IPS-18a (cell line): ENCODE data around the gene PDCD1.
"Not testable (repeated sequence)": the region's sequence is repeated elsewhere in the genome, so short reads cannot be mapped to it uniquely, and the experiment has no call there.

Experiments used
- H3K27ac ChIP-seq: one replicate; pipeline ENCODE4 v1.5.1; 2013; ENCODE audit warnings: low read length
- H3K27me3 ChIP-seq: one replicate; pipeline ENCODE4 v1.6.1; 2013; ENCODE audit warnings: mild to moderate bottlenecking, low read length; ENCODE audit not compliant: control insufficient read depth, insufficient read depth
- H3K36me3 ChIP-seq: one replicate; pipeline ENCODE4 v1.6.1; 2013; ENCODE audit warnings: low read depth, low read length; ENCODE audit not compliant: control insufficient read depth
- H3K4me1 ChIP-seq: one replicate; pipeline ENCODE4 v1.6.1; 2013; ENCODE audit warnings: low read depth, low read length; ENCODE audit not compliant: control insufficient read depth
- H3K4me3 ChIP-seq: one replicate; pipeline ENCODE4 v1.5.1; 2013; ENCODE audit warnings: low read length
- H3K9ac ChIP-seq: one replicate; pipeline ENCODE4 v1.6.1; 2013; ENCODE audit warnings: mild to moderate bottlenecking, low read length, moderate library complexity
- H3K9me3 ChIP-seq: one replicate; pipeline ENCODE4 v1.6.1; 2013; ENCODE audit warnings: low read depth, low read length; ENCODE audit not compliant: control insufficient read depth

Gene PDCD1

DNA sequence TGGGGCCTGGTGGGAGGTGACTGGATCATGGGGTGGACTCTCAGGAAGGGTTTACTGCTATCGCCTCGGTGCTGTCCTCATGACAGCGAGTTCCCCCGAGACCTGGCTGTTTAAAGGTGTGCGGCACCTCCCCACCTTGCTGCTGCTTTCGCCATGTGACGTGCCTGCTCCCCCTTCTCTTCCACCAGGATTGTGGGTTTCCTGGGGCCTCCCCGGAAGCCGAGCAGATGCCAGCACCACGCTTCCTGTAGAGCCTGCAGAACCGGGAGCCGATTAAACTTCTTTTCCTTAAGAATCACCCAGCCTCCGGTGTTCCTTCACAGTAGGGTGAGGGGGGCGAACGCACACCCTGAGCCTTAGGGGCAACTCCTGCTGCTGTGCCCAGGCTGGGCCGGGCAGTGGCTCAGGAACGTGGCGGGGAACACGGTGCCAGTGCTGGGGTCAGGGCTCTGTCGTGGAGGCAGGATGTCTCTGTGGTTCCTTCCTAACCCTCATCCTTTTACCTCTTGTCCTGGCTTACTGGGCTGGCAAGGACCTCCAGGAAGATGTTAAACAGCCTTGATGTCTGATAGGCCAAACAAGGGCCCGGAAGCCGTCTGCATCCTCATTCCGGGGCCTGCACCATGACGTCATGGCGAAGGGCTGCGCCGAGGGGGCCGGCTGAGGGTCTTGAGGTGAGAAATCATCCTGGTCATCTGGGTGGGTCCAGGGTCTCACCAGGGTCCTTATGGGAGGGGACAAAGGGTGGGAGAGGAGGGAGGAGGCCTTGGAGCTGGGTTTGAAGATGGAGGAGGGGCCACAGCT lies 37.0 kb downstream of the PDCD1 start:
- Histone ChIP-seq H3K9me3 (no peaks in the 10 kb centered on the region), H3K27ac (no peak overlapping the region), H3K4me1 (no peaks in the 10 kb centered on the region), H3K4me3 (no peak overlapping the region), H3K27me3 (peaks cover 9% of the 10 kb centered on the region), H3K36me3 (no peaks in the 10 kb centered on the region), H3K9ac (no peak overlapping the region)

DNA sequence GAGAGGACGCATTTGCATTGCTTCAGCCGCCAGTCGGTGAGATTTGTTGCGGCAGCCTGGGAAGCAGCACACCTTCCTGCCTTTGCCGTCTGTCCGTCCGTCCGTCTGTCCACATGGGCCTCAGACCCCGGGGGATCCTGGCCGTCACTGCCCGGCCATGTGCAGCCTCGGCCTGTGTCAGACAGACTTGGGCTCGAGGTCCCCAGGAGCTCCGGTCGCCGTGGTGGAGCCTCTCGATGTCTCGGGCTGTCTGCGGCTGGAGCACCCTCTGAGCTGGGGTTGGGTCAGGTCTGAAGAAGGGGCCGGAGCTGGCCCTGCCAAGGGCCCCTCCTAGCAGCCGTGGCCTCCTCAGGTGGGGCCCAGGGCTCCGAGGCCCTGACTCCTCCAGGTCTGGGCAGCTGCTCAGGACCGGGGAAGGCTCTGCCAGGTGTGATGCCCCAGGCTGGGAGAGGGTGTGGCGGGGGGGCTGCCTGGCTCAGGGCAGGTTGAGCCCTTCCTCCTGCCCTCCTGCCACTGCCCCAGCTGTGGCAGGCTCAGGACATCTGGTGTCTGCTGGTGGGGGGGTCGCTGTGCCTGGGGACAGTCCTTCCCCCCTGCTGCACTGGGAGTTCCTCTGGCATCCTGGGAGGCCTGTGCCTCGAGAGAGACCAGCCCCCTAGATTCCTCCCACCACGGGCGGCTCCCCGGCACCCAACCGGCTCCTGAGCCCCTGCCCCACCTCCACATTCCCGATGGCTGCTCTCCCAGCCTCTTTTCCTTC lies 37.9 kb downstream of the PDCD1 start:
- no peaks in the 10 kb centered on the region for H3K4me1 ChIP-seq
- peaks cover 9% of the 10 kb centered on the region for H3K27me3 ChIP-seq
- H3K36me3 ChIP-seq, result no peaks in the 10 kb centered on the region
- H3K9me3 ChIP-seq, result no peaks in the 10 kb centered on the region
- H3K9ac ChIP-seq, result no peak overlapping the region
- no peak overlapping the region for H3K27ac ChIP-seq
- H3K4me3 ChIP-seq, result no peak overlapping the region

DNA sequence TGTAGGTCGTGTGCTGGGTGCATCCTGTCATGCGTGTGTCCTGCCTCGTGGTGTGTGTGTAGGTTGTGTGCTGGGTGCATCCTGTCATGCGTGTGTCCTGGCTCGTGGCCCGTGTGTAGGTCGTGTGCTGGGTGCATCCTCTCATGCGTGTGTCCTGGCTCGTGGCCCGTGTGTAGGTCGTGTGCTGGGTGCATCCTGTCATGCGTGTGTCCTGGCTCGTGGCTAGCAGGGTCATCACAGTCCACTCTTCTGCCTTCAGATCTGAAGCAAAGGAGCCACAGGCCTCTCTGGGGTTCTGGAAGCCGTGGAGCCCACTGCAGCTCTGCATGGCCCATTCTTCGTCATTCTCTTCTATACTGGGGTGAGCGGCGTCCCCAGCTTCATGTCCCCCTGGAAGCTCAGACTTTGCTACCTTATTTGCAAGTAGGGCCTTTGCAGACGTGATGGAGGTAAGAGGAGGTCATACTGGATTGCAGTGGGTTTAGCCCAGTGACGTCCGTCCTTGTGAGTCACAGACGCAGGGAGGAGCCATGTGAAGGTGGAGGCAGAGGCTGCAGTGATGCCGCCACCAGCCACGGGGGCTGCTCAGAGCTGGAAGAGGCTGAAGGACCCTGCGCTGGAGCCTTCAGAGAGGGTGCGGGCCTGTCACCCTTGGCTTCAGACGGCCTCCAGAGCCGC lies 38.6 kb downstream of the PDCD1 start:
- H3K9ac ChIP-seq, H3K4me3 ChIP-seq, H3K27ac ChIP-seq, H3K36me3 ChIP-seq, H3K9me3 ChIP-seq, H3K27me3 ChIP-seq, H3K4me1 ChIP-seq: not testable (repeated sequence)

DNA sequence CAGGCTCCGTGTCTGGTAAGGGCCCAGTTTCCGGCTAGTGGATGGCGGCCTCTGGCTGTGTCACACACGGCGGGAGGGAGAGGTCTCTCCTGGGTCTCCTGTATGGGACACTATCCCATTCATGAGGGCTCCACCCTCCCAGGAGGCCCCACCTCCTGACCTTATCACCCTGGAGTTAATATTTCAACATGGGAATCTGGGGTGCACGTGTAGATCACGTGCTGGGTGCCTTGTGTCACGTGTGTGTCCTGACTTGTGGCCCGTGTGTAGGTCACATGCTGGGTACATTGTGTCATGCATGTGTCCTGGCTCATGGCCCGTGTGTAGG lies 39.8 kb downstream of the PDCD1 start:
- Histone ChIP-seq H3K4me1 (no peaks in the 10 kb centered on the region), H3K9me3 (no peaks in the 10 kb centered on the region), H3K27me3 (peaks cover 9% of the 10 kb centered on the region), H3K9ac (no peak overlapping the region), H3K36me3 (no peaks in the 10 kb centered on the region), H3K4me3 (no peak overlapping the region), H3K27ac (no peak overlapping the region)

DNA sequence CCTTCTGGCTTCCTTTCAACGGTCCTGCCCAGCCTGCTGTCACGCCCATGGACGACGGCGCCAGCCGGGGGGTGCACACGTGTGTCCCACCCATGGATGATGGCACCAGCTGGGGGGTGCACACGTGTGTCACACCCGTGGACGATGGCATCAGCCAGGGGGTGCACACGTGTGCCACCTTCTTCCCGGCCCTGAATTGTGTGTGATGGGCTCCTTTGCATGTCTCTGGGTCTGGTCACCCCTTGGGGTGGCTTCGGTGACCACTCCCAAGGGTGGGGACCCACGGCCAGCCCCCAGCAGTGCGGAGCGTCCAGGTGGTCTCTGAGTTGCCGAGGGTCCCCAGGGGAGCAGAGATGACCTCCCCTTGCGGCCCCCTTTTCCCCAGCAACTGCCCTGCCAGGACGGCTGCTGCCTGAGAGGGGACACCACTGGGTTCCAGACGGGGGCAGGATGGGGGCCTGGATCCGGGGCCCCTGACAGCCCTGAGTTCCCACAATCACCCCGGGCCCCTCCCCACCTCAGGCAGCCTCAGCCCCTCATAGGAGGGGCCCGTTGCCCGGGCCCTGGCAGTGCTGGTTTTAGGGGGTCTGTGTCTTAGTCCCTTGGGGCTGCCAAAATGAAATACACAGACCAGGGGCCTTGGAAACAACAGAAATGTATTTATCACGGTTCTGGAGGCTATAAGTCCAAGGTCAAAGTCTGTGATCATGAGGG lies 40.3 kb downstream of the PDCD1 start:
- Histone ChIP-seq H3K4me1 (no peaks in the 10 kb centered on the region), H3K36me3 (no peaks in the 10 kb centered on the region), H3K27me3 (peaks cover 5% of the 10 kb centered on the region), H3K9me3 (no peaks in the 10 kb centered on the region), H3K9ac (no peak overlapping the region), H3K4me3 (no peak overlapping the region), H3K27ac (no peak overlapping the region)

DNA sequence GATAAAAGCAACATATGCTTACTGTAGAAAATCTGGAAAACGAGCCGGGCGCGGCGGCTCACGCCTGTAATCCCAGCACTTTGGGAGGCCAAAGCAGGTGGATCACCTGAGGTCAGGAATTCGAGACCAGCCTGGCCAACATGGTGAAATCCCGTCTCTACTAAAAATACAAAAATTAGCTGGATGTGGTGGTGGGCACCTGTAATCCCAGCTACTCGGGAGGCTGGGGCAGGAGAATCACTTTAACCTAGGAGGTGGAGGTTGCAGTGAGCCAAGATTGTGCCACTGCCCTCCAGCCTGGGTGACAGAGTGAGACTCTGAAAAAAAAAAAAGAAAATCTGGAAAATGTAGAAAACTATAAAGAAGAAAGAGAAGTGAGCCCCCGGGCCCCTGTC lies 40.9 kb downstream of the PDCD1 start:
- not testable (repeated sequence) for H3K9ac ChIP-seq, H3K36me3 ChIP-seq, H3K4me1 ChIP-seq, H3K4me3 ChIP-seq, H3K9me3 ChIP-seq, H3K27me3 ChIP-seq, H3K27ac ChIP-seq

DNA sequence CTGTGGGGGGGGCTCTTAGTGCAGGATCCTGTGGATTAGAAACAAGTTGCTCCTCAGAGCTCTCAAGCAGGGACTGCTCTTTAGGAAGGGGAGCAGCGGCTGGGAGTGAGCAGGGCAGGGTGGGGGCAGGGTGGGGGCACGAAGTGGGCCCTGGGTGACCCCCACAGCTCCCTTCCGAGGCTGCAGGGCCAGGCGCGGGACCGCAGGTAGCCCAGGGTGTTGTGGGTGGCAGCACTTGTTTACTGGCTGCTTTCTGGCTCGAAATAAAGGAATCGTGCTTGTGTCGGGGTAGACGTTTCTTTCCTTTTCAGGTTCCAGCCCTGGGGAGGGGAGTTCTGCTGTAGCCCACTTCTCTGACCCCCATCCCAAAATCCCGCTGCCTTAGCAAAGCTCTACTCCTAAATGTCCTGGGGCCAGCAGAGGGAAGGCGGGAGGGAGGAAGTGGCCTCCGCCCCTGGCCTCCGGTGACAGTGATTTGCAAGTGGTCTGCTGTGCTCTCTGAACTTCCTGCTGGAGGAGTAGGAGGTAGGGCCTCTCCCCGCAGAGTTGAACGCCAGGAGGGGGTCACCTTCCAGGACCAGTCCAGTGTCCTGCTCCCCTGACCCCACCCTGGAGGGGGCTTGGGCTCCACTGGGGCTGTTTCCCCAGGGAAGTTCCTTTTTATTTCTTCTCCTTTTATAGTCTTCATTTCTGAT lies 41.4 kb downstream of the PDCD1 start:
- Histone ChIP-seq H3K36me3 (no peaks in the 10 kb centered on the region), H3K9ac (no peak overlapping the region), H3K27ac (no peak overlapping the region), H3K4me3 (no peak overlapping the region), H3K4me1 (no peaks in the 10 kb centered on the region), H3K9me3 (no peaks in the 10 kb centered on the region), H3K27me3 (no peaks in the 10 kb centered on the region)

DNA sequence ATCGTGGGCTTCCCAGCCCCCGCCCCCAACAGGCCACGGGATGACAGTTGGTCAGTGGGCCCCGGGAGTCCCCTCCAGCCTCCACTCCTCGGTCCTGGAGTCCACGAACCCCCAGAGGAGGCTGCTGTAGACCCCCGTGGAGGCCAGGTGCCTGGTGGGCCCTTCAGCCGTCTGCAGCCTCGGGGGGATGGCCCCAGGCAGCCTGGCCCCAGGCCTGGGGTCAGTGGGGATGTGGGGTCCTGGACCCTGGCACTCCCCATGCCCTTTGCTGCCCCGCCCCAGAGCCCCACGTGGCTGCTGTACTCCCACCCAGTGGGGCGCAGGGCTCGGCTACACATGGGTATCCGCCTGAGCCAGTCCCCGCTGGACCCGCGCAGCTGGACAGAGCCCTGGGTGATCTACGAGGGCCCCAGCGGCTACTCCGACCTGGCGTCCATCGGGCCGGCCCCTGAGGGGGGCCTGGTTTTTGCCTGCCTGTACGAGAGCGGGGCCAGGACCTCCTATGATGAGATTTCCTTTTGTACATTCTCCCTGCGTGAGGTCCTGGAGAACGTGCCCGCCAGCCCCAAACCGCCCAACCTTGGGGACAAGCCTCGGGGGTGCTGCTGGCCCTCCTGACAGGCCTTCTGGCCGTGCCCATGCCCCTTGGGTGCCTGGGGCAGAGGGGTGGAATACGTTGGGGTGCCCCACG lies 42.1 kb downstream of the PDCD1 start:
- H3K4me3 ChIP-seq, result no peak overlapping the region
- no peaks in the 10 kb centered on the region for H3K27me3 ChIP-seq

DNA sequence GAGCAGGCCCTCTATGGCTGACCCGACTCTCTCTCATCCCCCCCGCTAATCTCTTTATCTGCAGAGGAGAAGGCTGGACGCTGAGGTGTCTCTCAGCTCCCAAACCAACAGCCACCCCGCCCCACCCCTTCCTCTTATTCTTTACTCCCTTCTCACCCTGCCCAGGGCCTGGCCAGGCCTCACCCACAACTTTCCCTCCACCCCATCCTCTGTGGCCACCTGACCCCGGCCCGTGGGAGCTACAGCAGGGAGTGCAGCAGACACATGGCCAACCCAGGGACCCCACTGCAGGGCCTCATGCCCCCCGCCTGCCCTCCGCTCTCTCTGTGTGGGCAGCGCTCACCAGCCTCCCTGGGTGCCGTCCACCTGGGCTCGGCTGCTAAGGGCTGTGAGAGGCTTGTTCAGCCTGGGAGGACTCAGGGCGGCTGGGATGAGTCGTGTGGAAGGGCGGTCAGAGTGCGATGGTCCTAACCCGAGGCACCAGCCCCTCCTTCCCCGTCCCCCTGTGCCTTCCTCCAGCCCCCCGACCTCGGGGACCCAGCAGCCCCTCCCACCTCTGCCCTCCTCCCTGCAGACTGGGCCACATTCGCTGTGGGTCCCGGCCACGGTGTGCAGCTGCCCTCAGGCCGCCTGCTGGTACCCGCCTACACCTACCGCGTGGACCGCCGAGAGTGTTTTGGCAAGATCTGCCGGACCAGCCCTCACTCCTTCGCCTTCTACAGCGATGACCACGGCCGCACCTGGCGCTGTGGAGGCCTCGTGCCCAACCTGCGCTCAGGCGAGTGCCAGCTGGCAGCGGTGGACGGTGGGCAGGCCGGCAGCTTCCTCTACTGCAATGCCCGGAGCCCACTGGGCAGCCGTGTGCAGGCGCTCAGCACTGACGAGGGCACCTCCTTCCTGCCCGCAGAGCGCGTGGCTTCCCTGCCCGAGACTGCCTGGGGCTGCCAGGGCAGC lies 42.9 kb downstream of the PDCD1 start:
- Histone ChIP-seq H3K4me1 (no peaks in the 10 kb centered on the region), H3K9me3 (no peaks in the 10 kb centered on the region), H3K4me3 (no peak overlapping the region), H3K9ac (no peak overlapping the region), H3K27me3 (no peaks in the 10 kb centered on the region), H3K27ac (no peak overlapping the region), H3K36me3 (no peaks in the 10 kb centered on the region)

More for the DNA sequence above, 42.1 kb downstream of the PDCD1 start:
- Histone ChIP-seq H3K9ac (no peak overlapping the region), H3K4me1 (no peaks in the 10 kb centered on the region), H3K9me3 (no peaks in the 10 kb centered on the region), H3K36me3 (no peaks in the 10 kb centered on the region), H3K27ac (no peak overlapping the region)
